GM10266 (cell line): ENCODE results near the gene UIMC1.

Experiments
- DNase-seq: peaks from one replicate; pipeline ENCODE4 v3.0.0; 2012; ENCODE audit errors: extremely low spot score
- CTCF ChIP-seq: IDR thresholded peaks from 2 replicates; pipeline ENCODE4 v1.5.1; 2012; ENCODE audit warnings: mild to moderate bottlenecking, low read depth; ENCODE audit not compliant: control insufficient read depth, insufficient read depth; ENCODE audit errors: missing control alignments

UIMC1 gene

GRCh38 chr5:176979669-176980068 lies 26.9 kb downstream of the UIMC1 start:
- no peak for TF ChIP-seq CTCF
- DNase-seq = no peak

GRCh38 chr5:176965633-176966032 lies 40.9 kb downstream of the UIMC1 start:
- no peak for DNase-seq
- TF ChIP-seq CTCF = no peak

- peak; percentile 28 for DNase-seq
- TF ChIP-seq CTCF = peak; percentile 28
Measured at GRCh38 chr5:176959051-176959450, 47.5 kb downstream of the UIMC1 start.

- TF ChIP-seq CTCF = no peak
- no peak for DNase-seq
Measured at GRCh38 chr5:176956756-176957155, 49.8 kb downstream of the UIMC1 start.

- DNase-seq = no peak
- TF ChIP-seq CTCF = no peak
Measured at GRCh38 chr5:176955895-176956294, 50.7 kb downstream of the UIMC1 start.

GRCh38 chr5:176954050-176954449 lies 52.5 kb downstream of the UIMC1 start:
- no peak for TF ChIP-seq CTCF
- DNase-seq = no peak

- TF ChIP-seq CTCF = no peak
- no peak for DNase-seq
Measured at GRCh38 chr5:176952531-176953193, 53.9 kb downstream of the UIMC1 start.
